ENCODE results near the gene SNRPB.
A peak's percentile ranks its signal among the peaks of the same experiment; 100 is the strongest.
"Not testable (repeated sequence)": the region's sequence is repeated elsewhere in the genome, so short reads cannot be mapped to it uniquely, and the experiment has no call there.

The SNRPB gene

GRCh38 chr20:2470423-2471193 lies at the start of gene SNRPB:
Gene SNRPB (minus strand): TSS chr20:2470789. CDS start chr20:2470690, 99 bp downstream.
- peak; percentile 98 for DNase-seq

DNA sequence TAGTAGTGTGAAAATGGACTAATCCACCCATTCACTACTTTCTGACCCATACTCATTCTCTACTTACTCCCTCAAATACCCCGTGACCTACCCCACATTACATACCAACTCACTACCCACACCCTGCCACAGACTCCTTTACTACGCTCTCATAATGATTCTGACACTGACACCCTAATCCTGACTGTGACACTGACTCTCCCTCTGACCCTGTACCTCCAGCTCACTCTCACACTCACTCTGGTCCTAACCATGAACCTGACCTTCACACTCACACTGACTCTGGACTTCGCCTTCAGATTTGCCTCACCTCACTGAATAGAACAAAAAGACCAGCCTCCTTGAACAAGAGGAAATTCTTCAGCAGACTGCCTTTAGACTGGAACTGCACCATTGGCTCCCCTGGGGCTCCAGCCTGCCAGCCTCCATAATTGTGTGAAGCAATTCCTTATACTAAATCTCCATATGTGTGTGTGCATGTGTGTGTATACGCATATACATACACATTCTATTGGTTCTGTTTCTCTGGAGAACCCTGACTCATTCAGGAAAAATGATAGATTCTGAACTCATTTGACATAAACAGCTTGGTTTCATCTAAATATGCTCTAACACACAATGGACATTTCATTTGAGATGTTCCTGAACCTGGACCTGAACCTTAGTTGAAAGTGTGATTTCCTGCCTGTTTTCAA lies 48.7 kb upstream of the SNRPB start:
- DNase-seq: no peak

GRCh38 chr20:2518558-2518957 lies 48.0 kb upstream of the SNRPB start:
- no peak for DNase-seq

DNA sequence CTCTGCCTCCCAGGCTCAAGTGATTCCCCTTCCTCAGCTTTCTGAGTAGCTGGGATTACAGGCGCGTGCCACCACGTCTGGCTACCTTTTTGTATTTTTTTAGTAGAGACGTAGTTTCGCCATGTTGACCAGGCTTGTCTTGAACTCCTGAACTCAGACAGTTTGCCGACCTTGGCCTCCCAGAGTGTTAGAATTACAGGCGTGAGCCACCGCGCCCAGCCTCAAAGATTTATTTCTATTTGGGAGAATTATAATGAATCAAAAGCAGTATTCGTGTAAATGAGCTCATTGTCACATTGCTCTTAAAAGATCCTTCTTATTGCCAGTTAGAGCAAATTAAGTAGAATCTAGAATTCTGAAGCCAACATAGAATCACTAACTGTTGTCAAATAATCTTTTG lies 47.5 kb upstream of the SNRPB start:
- DNase-seq: no peak

DNA sequence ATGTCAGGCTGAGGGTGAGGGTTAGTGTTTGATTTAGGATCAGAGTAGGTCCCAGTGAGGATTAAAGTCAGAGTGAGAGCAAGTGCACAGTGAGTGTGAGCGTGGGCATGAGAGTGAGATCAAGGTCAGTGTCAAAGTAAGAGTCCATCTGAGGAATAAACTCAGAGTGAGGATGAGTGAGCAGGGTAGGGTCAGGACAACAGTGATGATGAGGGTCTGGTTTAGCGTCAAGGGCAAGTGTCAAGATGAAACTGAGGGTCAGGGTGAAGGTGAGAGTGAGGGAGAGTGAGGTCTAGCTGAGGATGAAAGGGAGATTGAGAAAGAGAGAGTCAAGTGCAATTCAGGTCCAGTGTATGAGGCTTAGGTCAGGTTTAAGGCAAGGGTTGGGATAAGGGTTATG lies 45.8 kb upstream of the SNRPB start:
- no peak for DNase-seq

DNA sequence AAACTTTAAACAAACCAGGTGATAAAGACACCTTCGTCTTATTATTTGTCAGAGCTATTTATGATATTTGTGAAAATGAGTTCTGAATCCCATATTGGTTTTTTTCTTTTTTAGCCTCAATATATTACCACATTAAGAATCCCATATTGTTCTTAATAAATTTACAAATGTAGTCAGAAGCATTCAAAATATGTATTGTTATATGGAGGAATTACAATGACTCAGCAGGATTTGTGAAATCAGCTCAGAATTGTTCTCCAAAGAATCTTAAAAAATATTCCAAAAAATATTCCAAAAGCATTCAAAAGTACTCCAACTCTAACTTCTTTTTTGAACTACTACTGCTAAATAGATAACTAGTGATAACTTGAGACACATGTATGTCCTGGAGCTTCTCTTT lies 44.6 kb upstream of the SNRPB start:
- no peak for DNase-seq

- DNase-seq: no peak
Measured at GRCh38 chr20:2509794-2510193, 39.2 kb upstream of the SNRPB start.

DNA sequence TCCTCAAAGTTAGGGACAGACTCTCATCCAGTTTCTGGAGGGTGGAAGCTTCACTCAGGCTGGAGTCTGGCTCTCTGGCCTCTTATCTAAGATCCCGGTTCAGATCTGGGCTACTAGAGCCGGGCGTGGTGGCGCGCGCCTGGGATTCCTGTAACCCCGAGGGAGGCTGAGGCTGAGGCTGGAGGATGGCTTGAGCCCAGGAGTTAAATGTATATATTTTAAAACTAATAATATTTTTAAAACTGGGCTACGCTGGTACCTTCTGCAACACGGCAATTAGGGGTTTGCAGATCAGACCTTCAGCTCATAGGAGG lies 38.8 kb upstream of the SNRPB start:
- DNase-seq: no peak

- DNase-seq: peak; percentile 91
Measured at GRCh38 chr20:2508631-2509467, 38.3 kb upstream of the SNRPB start, which contains the start of gene ZNF343. Gene ZNF343 (minus strand): TSS chr20:2508915. CDS start chr20:2493895, 15,020 bp downstream.

DNA sequence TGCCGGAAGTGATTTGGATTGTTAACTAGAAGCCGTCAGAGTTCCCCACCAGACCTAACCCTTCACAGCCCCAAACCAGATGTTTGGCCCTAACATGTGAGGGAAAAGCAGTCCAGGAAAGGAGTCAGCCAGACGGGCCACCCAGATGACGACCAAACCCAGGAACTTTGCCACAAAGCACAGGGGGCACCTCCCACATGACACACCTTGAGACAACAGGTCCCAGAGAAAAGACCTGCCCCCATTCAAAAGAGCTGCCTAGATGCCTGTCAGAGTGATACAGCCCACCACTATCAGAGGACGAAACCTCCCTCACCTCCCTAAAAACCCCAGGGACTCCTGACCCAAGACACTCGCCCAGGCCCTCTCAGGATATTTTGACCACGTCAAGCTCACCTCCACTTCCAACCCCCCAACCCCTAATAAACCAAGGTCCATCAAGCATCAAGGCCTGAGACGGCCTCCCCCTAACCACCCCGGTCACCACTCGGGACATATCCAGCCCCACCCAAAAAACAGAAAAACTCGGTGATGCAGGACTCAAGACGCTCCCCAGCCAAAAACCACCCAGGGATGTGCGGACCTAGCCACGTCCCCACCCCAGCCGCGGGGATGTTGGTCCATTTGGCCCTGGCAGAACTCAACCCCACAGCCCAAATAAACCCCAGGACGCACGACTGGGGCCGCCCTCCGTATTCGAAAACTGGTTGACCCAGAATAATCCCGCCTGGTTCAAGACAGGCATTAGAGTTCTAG lies 37.5 kb upstream of the SNRPB start:
- DNase-seq: no peak

DNA sequence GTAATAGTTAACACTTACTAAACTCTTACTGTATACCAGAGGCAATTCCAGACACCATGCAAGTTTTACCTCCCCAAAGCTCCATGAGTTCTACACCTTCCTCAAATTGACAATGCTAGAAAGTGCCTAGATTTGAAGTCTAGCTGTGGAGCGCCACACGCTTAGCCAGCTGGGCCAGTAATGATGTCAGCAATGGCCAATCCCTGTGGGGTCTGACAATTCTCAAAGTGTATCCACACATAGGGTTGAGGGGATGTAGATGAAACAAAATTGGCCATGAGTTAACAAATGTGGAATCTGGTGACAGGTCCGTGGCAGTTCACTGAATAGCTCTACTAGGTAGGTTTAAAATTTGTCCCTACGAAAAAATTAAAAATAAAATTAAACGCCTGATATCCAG lies 36.9 kb upstream of the SNRPB start:
- DNase-seq: no peak

GRCh38 chr20:2506426-2506825 lies 35.8 kb upstream of the SNRPB start:
- DNase-seq: not testable (repeated sequence)

GRCh38 chr20:2504803-2505202 lies 34.2 kb upstream of the SNRPB start:
- not testable (repeated sequence) for DNase-seq

DNA sequence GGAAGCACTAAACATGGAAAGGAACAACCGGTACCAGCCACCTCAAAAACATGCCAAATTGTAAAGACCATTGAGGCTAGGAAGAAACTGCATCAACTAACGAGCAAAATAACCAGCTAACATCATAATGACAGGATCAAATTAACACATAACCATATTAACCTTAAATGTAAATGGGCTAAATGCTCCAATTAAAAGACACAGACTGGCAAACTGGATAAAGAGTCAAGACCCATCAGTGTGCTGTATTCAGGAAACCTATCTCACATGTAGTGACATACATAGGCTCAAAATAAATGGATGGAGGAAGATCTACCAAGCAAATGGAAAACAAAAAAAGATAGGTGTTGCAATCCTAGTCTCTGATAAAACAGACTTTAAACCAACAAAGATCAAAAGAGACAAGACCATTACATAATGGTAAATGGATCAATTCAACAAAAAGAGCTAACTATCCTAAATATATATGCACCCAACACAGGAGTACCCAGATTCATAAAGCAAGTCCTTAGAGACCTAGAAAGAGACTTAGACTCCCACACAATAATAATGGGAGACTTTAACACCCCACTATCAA lies 32.3 kb upstream of the SNRPB start:
- not testable (repeated sequence) for DNase-seq

- DNase-seq: no peak
Measured at GRCh38 chr20:2485661-2486060, 15.1 kb upstream of the SNRPB start.

- no peak for DNase-seq
Measured at GRCh38 chr20:2485080-2485479, 14.5 kb upstream of the SNRPB start.

GRCh38 chr20:2483504-2483903 lies 12.9 kb upstream of the SNRPB start:
- no peak for DNase-seq

- no peak for DNase-seq
Measured at GRCh38 chr20:2480381-2480780, 9.8 kb upstream of the SNRPB start.

DNA sequence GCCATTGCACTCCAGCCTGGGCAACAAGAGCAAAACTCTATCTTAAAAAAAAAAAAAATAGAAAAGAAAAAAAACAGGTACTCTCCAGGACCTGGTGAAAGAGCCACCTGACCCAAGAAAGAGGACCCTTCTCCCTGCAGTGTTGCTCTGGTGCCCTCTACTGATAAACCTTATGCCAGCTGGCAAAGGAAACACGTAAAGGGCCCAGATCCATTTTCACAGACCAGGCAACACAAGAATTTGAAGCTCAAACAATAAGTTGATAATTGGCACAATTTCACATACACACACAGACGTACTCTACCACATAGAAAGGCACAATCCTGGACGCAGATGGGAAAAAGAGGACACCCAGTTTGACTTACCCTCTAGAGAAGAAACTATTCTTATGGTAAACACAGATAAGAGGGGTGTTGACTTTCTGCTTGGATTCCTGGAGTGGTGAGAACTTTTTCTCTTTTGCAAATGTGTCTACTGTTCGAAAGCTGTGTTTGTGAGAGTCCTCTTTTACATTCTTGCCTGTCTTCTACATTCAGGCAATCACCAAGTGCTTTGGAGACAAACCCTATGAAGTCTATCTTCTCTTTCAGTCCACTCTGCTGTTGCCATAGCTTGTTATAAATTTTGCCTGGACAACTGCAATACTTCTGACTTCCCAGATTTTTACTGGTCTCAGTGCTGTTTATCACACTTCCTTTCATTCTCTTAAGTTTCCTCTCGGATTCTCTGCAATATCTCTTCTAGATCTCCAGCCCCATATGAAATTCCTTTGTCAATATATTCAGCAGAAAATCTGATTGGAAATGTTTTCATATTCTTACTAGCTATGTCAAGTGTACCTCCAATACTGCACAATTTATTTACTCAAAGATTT lies 6.4 kb upstream of the SNRPB start:
- DNase-seq: no peak

GRCh38 chr20:2475850-2476741 lies 5.5 kb upstream of the SNRPB start:
- no peak for DNase-seq
